Lung (tissue), 12 donors: ENCODE measurements around the gene GGPS1. TPM values are rescaled to one million over a fixed set of nuclear protein-coding genes. Genes with fewer than 3 reads are reported as not detected.
A peak's percentile ranks its signal among the peaks of the same experiment; 100 is the strongest.
"Not testable (repeated sequence)": the region's sequence is repeated elsewhere in the genome, so short reads cannot be mapped to it uniquely, and the experiment has no call there.

Experiments used
- ATAC-seq: fragments of 200-7000 bp; cut with Tn5 transposase; one replicate; pipeline ENCODE4 v1.9.1; 2020; ENCODE audit warnings: moderate number of reproducible peaks; ENCODE audit not compliant: insufficient read depth, low FRiP score
- DNase-seq, 3 donors: peaks; one replicate each; pipeline ENCODE4 v3.0.0-alpha.2; 2013 to 2017
- H3K27ac ChIP-seq, 2 donors: one replicate each; pipeline ENCODE4 v1.5.1; 2013; ENCODE audit warnings: mild to moderate bottlenecking in 2 of 2, moderate library complexity in 2 of 2, control low read depth in 1 of 2, inconsistent platforms in 1 of 2, low read depth in 1 of 2, low read length in 1 of 2
- H3K27me3 ChIP-seq, 3 donors: one replicate each; pipeline ENCODE4 v1.5.1; 2013; ENCODE audit warnings: low read length in 2 of 3; ENCODE audit not compliant: control insufficient read depth in 3 of 3, insufficient read depth in 3 of 3
- H3K36me3 ChIP-seq, 4 donors: one replicate each; pipeline ENCODE4 v1.5.1; 2013; ENCODE audit warnings: low read length in 4 of 4, mild to moderate bottlenecking in 1 of 4, moderate library complexity in 1 of 4; ENCODE audit not compliant: control insufficient read depth in 4 of 4, insufficient read depth in 4 of 4
- H3K4me1 ChIP-seq, 5 donors: one replicate each; pipeline ENCODE4 v1.5.1; 2013; ENCODE audit warnings: low read length in 5 of 5, mild to moderate bottlenecking in 2 of 5, moderate library complexity in 1 of 5; ENCODE audit not compliant: control insufficient read depth in 5 of 5, insufficient read depth in 5 of 5
- H3K4me3 ChIP-seq: one replicate; pipeline ENCODE4 v1.5.1; 2013; ENCODE audit warnings: mild to moderate bottlenecking, control low read depth, moderate library complexity
- H3K9ac ChIP-seq, 2 donors: one replicate each; pipeline ENCODE4 v1.5.1; 2013; ENCODE audit warnings: low read length in 2 of 2, control low read depth in 1 of 2; ENCODE audit not compliant: insufficient read depth in 1 of 2
- H3K9me3 ChIP-seq, 4 donors: one replicate each; pipeline ENCODE4 v1.5.1; 2013; ENCODE audit warnings: low read length in 3 of 4, mild to moderate bottlenecking in 1 of 4, moderate library complexity in 1 of 4; ENCODE audit not compliant: control insufficient read depth in 4 of 4, insufficient read depth in 3 of 4
- WGBS, 2 donors: extraction: QIAGEN DNeasy Blood & Tissue Kit; methylation state at CpG; one replicate each; pipeline ENCODE4 v1.1.7; 2013; 5-methylcytosine and 5-hydroxymethylcytosine counted together
- polyA plus RNA-seq, 2 donors: library from polyadenylated mRNA; stranded (reverse); fragments of 200-250 nt; gene quantifications; one replicate each; pipeline ENCODE4 v1.2.1, GENCODE V29; 2013
- total RNA-seq, 2 donors: library from RNA; depleted of rRNA in 1 of 2; stranded (reverse); fragments of >200 nt in 1 of 2; gene quantifications; one replicate each; pipeline ENCODE4 v1.2.1, GENCODE V29; 2014 to 2021
- TF ChIP-seq, protein P1 (sequence below): IDR thresholded peaks from 2 replicates; pipeline ENCODE4 v1.5.1; 2012; ENCODE audit warnings: mild to moderate bottlenecking; ENCODE audit errors: control extremely low read depth, extremely low read depth
- donor health status: control.
- donor health status: control.
- donor health status: Bipolar disorder and iron deficiency.
- donor health status: healthy.
- donor health status: DM: yes; HTN: yes; CAD: no.

GGPS1 gene
- total and polyA plus RNA-seq, 4 donors = 16.3 to 34.0 (median 26.3) TPM

DNA sequence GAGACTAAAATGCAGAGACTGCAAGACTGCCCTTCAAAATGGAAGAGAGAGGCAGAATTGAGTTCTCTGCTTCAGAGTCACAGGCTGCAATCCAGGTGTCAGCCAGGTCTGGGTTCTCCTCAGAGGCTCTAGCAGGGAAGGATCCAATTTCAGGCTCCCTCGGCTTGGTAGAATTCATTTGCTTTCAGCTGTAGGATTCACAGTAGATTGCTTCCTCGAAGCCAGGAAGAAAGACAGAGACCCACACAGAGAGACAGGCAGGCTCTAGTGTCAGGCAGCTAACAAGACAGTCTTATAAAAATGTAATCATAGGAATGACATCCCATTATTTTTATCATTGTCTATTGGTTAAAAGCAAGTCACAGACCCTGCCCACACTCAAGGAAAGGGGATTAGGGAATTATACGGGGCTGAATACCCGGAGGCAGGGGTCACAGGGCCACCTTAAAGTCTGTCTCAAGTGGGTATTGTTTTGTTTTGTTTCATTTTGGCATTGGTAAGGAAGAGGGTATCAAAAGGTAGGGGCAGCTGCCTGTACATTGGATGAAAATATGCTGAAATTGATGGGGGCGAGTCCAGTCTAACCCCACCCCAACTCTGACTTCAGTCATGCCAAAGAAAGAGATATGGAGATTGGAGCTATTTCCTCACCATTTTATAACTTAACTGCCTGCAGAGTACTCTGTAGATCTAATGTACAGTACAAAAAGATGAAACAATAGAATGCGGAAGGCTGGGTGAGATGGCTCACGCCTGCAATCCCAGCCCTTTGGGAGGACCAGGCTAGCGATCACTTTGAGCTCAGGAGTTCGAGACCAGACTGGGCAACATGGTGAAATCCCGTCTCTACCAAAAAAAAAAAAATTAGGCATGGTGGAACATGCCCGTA, 29.4 kb downstream of the GGPS1 start:
- Histone ChIP-seq H3K4me1 (no peaks in the 10 kb centered on the region), H3K27ac (no peak overlapping the region), H3K27me3 (no peaks in the 10 kb centered on the region), H3K4me3 (no peak overlapping the region), H3K9me3 (no peaks in the 10 kb centered on the region), H3K36me3 (no peaks in the 10 kb centered on the region), H3K9ac (no peak overlapping the region)
- no peak for ATAC-seq
- 78 to 83% methylated on average over 11 of the region's 11 CpGs for WGBS, 2 donors
- no peak for DNase-seq
- TF ChIP-seq, protein P1, sequence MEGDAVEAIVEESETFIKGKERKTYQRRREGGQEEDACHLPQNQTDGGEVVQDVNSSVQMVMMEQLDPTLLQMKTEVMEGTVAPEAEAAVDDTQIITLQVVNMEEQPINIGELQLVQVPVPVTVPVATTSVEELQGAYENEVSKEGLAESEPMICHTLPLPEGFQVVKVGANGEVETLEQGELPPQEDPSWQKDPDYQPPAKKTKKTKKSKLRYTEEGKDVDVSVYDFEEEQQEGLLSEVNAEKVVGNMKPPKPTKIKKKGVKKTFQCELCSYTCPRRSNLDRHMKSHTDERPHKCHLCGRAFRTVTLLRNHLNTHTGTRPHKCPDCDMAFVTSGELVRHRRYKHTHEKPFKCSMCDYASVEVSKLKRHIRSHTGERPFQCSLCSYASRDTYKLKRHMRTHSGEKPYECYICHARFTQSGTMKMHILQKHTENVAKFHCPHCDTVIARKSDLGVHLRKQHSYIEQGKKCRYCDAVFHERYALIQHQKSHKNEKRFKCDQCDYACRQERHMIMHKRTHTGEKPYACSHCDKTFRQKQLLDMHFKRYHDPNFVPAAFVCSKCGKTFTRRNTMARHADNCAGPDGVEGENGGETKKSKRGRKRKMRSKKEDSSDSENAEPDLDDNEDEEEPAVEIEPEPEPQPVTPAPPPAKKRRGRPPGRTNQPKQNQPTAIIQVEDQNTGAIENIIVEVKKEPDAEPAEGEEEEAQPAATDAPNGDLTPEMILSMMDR = no peak

DNA sequence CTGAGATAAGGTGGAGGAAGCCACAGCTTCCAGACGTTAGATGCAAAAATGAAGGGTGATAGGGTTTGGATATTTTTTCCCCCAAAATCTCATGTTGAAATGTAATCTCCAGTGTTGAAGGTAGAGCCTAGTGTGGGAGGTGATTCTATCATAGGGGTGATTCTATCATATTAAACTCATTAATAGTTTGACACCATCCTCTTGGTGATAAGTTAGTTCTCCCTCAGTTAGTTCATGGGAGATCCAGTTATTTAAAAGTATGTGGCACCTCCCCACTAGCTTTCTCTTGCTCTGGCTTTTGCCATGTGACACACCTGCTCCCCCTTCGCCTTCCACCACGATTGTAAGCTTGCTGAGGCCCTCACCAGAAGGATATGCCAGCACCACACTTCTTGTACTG, 30.5 kb downstream of the GGPS1 start:
- no peak for DNase-seq
- Histone ChIP-seq H3K4me1 (no peaks in the 10 kb centered on the region), H3K9ac (no peak overlapping the region), H3K27me3 (no peaks in the 10 kb centered on the region), H3K27ac (no peak overlapping the region), H3K9me3 (no peaks in the 10 kb centered on the region), H3K36me3 (no peaks in the 10 kb centered on the region), H3K4me3 (no peak overlapping the region)
- 85 to 90% methylated on average over 3 of the region's 3 CpGs for WGBS, 2 donors
- no peak for ATAC-seq
- TF ChIP-seq, protein P1 = no peak

DNA sequence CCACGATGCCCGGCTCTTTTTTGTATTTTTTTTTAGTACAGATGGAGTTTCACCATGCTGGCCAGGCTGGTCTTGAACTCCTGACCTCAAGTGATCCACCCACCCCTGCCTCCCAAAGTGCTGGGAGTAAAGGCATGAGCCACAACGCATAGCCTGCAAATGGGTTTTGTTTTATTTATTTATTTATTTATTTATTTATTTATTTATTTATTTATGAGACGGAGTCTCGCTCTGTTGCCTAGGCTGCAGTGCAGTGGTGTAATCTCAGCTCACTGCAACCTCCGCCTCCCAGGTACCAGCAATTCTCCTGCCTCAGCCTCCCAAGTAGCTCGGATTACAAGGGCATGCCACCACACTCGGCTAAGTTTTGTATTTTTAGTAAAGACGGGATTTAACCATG, 35.8 kb downstream of the GGPS1 start:
- not testable (repeated sequence) for H3K27me3 ChIP-seq, H3K9ac ChIP-seq, H3K27ac ChIP-seq, H3K36me3 ChIP-seq, DNase-seq, H3K4me1 ChIP-seq, ATAC-seq, H3K9me3 ChIP-seq, H3K4me3 ChIP-seq
- WGBS, 2 donors = 97% methylated on average over 9 of the region's 9 CpGs

DNA sequence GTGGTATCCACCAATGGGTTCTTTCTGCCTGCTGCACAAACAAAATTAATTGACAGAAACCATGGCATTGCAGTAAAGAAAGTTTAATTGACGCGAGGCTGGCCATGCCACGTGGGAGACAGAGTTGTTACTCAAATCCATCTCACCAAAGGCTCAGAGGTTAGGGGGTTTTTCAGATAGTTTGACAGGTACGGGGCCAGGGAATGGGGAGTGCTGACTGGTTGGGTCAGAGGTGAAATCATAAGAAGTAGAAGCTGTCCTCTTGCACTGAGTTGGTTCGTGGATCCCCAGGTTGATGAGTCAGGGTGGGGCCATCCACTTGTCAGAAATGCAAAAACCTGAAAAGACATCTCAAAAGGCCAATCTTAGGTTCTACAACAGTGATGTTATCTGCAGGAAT, 37.9 kb downstream of the GGPS1 start:
- TF ChIP-seq, protein P1 = no peak
- DNase-seq = no peak
- ATAC-seq = no peak
- no peak overlapping the region for H3K9ac ChIP-seq
- H3K9me3 ChIP-seq = no peaks in the 10 kb centered on the region
- H3K27me3 ChIP-seq = no peaks in the 10 kb centered on the region
- H3K27ac ChIP-seq = peak overlapping the region in 1 of 2 donors; percentile 10
- peaks cover 0 to 3% (median 0%) of the 10 kb centered on the region in 4 donors for H3K36me3 ChIP-seq
- peaks cover 0 to 2% (median 0%) of the 10 kb centered on the region in 5 donors for H3K4me1 ChIP-seq
- H3K4me3 ChIP-seq = no peak overlapping the region
- 87 to 93% methylated on average over 5 of the region's 5 CpGs for WGBS, 2 donors
